Measurements from ENCODE around the gene SFT2D2. TPM values are rescaled to one million over a fixed set of nuclear protein-coding genes. Genes with fewer than 3 reads are reported as not detected.
A peak's percentile ranks its signal among the peaks of the same experiment; 100 is the strongest.

SFT2D2 gene
- total and polyA plus RNA-seq, 2 of the 8 experiments (the other 6 are each of a cell fraction or from before 2014, with no cell fraction given): 9.0 to 29.0 TPM

DNA sequence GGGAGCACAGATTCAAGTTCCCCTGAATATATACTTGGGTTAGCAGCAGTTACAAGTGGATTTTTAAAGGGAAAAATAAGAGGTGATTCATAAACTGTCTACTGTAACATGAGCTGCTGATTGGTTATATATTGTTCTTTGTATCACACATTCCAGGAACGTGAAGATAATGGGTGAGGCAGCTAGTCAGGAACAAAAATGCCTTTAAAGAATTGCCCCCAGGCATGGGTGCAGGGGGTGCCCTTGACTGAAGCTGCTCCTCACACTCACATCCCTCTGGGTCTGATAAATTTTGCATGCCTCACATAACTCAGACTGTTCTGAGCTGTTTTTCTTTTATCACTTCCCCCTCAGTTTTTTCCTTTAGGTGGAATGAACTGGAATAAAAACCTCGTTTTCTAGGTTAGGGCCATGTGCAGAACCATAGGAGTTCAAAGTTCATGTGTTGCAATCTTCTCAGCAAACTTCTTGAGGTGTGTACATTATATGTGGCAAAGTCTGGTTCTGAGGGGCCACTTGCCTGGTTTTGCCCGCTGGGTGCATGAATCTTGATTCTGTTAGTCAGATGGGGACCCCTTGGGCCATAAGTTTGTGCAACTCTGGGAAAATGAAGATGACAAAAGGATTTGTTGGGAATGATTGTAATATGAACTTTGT, 76.0 kb downstream of the SFT2D2 start:
- H3K56ac ChIP-seq (replicated peaks; ENCODE audit: insufficient read length, low read depth, low read length): no peak overlapping the region
- H3K9ac ChIP-seq (replicated peaks in 1 of 4; ENCODE audit: extremely low read depth in 1 of 4, low read depth in 3 of 4, low read length in 3 of 4): no peak overlapping the region
- H3K4me2 ChIP-seq (ENCODE audit: insufficient read depth in 1 of 2, low read depth in 2 of 2, low read length in 2 of 2): no peak overlapping the region
- H3K4me1 ChIP-seq (replicated peaks in 1 of 4; ENCODE audit: control insufficient read depth in 3 of 4, insufficient read depth in 4 of 4, low read length in 3 of 4): no peaks in the 10 kb centered on the region; a peak in 1 of 7 replicates
- no peaks in the 10 kb centered on the region for H3K9me3 ChIP-seq (ENCODE audit: insufficient read depth in 2 of 2, low read depth in 1 of 2, low read length in 1 of 2)
- H3K36me3 ChIP-seq (ENCODE audit: control insufficient read depth in 2 of 4, insufficient read depth in 4 of 4, low read length in 3 of 4): no peaks in the 10 kb centered on the region
- H2AFZ ChIP-seq (ENCODE audit: low read length): no peak overlapping the region
- H2BK120ac ChIP-seq (replicated peaks; ENCODE audit: low read depth, low read length): no peak overlapping the region
- H3K27me3 ChIP-seq (replicated peaks in 1 of 4; ENCODE audit: control insufficient read depth in 3 of 4, extremely low read depth in 1 of 4, insufficient read depth in 3 of 4, low read length in 3 of 4): no peaks in the 10 kb centered on the region
- no peak overlapping the region for H2BK12ac ChIP-seq (ENCODE audit: low read depth, low read length)
- no peak overlapping the region for H3K27ac ChIP-seq (ENCODE audit: low read depth, low read length)
- no peaks in the 10 kb centered on the region for H3K79me2 ChIP-seq (ENCODE audit: control insufficient read depth in 1 of 2, insufficient read depth in 2 of 2, low read length in 2 of 2)
- ChIA-PET POLR2A (ENCODE audit: partially characterized antibody) (interaction anchor here (0.6 kb wide), 1 partner anchor 56 kb away, joined by 3 read pairs; no protein-coding TSS in a partner anchor), CTCF (ENCODE audit: partially characterized antibody) (interaction anchor here (0.9 kb wide), 3 partner anchors 10 to 154 kb away, joined by 3 to 4 read pairs (median 3); no protein-coding TSS in a partner anchor)
- FAIRE-seq (no peak), DNase-seq (ENCODE audit: low read depth in 1 of 2, low spot score in 2 of 2) (peak in 1 of 2 experiments; percentile 29)
- no peak overlapping the region for H2BK20ac ChIP-seq (ENCODE audit: low read length)
- H3K4ac ChIP-seq (replicated peaks; ENCODE audit: insufficient read length, low read depth, low read length): no peak overlapping the region
- no peak overlapping the region for H4K5ac ChIP-seq (ENCODE audit: insufficient read length, low read depth, low read length)
- H4K8ac ChIP-seq (ENCODE audit: extremely low read depth, insufficient read depth, low read length): no peak overlapping the region
- H4K91ac ChIP-seq (replicated peaks; ENCODE audit: insufficient read length, low read length): no peak overlapping the region
- no peak overlapping the region for H2AK5ac ChIP-seq (ENCODE audit: low read depth, low read length)
- no peak overlapping the region for H3K23ac ChIP-seq (ENCODE audit: insufficient read length)
- WGBS, 2 experiments (ENCODE audit: extremely low coverage in 1 of 2, insufficient coverage in 1 of 2, insufficient read length in 1 of 2, insufficient replicate concordance in 2 of 2, low coverage in 1 of 2, low lambda C conversion rate in 2 of 2, missing lambda C conversion rate in 1 of 2): 80% methylated on average over 3 of the region's 3 CpGs; no CpG with 5 or more reads in 1 of the 2 experiments
- no peaks in the 10 kb centered on the region for H3K23me2 ChIP-seq (ENCODE audit: low read depth, low read length)
- H3K4me3 ChIP-seq (ENCODE audit: extremely low read depth in 1 of 4, insufficient read depth in 2 of 4, low read depth in 3 of 4, low read length in 4 of 4): no peak overlapping the region
- H2BK15ac ChIP-seq (ENCODE audit: low read length): no peak overlapping the region
- H3K79me1 ChIP-seq (ENCODE audit: low read depth, low read length): no peaks in the 10 kb centered on the region; the same call in 1 of the 2 replicates
- no peak overlapping the region for H3K14ac ChIP-seq (ENCODE audit: insufficient read length)
- no peak overlapping the region for H2BK5ac ChIP-seq (ENCODE audit: low read depth, low read length)
- no peak overlapping the region for H3K18ac ChIP-seq (ENCODE audit: extremely low read depth, low read length)
- H4K20me1 ChIP-seq (replicated peaks in 1 of 2; ENCODE audit: control insufficient read depth in 1 of 2, insufficient read depth in 2 of 2, low read length in 2 of 2): no peaks in the 10 kb centered on the region
- TF ChIP-seq SUZ12 (IDR thresholded peaks at IDR 0.05; ENCODE audit: low read length) (no peak), RAD21 (IDR thresholded peaks at IDR 0.05 in 1 of 2, conservative IDR thresholded peaks at IDR 0.05 in 1 of 2; ENCODE audit: low read depth in 2 of 2, low read length in 2 of 2) (no peak), HDAC6 (IDR thresholded peaks at IDR 0.05; ENCODE audit: low read depth, low read length) (no peak), RBBP5 (IDR thresholded peaks at IDR 0.05; ENCODE audit: borderline replicate concordance, low read depth, low read length) (no peak), KDM5A (IDR thresholded peaks at IDR 0.05; ENCODE audit: low read length) (no peak), ZNF274 (IDR thresholded peaks at IDR 0.05; ENCODE audit: borderline replicate concordance, extremely low read depth, low read length) (no peak), ASH2L (IDR thresholded peaks at IDR 0.05; ENCODE audit: low read length) (no peak), GTF2F1 (IDR thresholded peaks at IDR 0.05; ENCODE audit: borderline replicate concordance, low read depth, low read length) (no peak), PHF8 (conservative IDR thresholded peaks at IDR 0.05; ENCODE audit: low read depth, low read length) (no peak), GABPA (IDR thresholded peaks at IDR 0.05; ENCODE audit: borderline replicate concordance, insufficient read depth, low read length) (no peak), HDAC2 (IDR thresholded peaks at IDR 0.05; ENCODE audit: borderline replicate concordance in 1 of 2, low read depth in 2 of 2, low read length in 2 of 2) (no peak), SP1 (IDR thresholded peaks at IDR 0.05; ENCODE audit: low read depth, low read length) (no peak), YY1 (IDR thresholded peaks at IDR 0.05; ENCODE audit: low read depth, low read length) (no peak)

Measured in H1 (cell line).